Stimulated activated CD8-positive, alpha-beta memory T cell treated with anti-CD3 and anti-CD28 coated beads, Interleukin-2, amount 100 ng/mL, for 48 hours (primary cell): Measurements from ENCODE around the gene ESPL1.

Source experiments
- DNase-seq, 2 donors: peaks; one replicate each; pipeline ENCODE4 v3.0.0-alpha.2; 2020; ENCODE audit warnings: low read depth in 2 of 2

Gene ESPL1

DNA sequence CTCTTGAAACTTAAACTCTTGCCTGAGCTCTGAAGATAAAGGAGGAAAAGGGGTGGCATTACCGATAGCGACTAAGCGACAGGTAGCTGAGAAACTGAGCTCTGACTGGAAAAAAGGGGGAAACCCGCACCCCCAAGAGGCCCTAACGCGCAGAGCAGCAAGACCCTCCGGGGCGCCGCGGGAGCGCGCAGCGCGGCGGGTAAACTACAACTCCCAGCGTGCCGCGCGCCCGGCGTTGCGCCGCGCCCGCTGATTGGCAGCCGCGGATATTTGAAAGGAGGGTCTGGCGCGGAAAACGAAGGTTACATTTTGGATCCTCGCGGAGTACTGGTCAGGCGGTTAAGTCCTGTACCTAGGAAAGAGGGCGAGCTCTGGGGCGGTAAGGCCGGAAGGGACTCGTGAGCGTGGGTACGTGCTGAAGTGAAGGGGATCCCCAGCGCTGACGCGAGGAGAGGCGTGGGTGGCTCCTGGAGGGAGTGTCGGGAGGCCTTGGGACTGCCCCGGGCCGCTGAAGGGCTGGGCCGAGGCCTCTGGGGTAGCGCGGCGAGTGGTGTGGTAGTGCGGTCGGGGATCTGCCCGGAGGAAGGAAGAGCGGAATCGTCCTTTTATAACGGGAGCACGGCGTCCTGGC lies at the start of gene ESPL1:
TSS of gene ESPL1 (plus strand) at position 301 of the 631 bp plus-strand sequence. CDS start 468 bp downstream, outside the sequence.
- peak; percentile 82 to 83 for DNase-seq

DNA sequence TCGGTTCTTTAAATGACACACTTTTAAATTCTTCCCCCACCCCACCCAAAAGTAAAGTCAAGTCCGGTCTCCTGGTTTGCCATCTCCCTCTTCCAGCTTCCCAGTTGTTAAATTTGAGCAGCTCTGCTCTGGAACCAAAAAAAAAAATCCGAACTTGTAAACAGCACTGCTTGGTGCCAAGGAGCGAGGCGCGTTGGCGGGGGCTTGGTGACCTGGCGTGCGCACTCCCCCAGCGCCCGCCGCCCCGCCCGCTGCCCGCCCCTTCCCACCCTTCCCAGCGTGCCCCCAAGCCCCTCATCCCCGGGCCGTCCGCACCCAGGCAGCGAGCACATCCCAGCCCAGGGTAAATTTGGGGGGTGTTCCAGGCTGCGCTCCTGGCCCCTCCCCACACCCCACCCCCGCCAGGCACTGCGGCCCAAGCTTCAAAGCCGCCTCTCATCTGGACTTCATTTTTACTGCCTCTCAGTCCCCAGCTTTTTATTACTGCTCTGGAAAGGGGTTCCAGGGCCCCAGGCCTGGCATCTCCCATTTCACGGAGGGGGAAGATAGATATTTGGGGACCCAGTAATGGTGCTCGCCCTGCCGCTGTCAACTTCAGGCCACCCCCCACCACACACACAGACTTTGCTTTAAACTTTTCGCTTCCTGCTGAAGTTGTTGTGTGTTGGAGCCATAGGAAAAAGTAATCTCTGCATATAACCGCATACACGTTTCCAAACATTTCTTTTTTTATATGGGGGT lies 49.4 kb upstream of the ESPL1 start:
- DNase-seq = no peak

GRCh38 chr12:53219292-53219955 lies 48.7 kb upstream of the ESPL1 start:
- DNase-seq = peak; percentile 67 to 77

GRCh38 chr12:53219956-53220693 lies 48.0 kb upstream of the ESPL1 start:
- peak; percentile 70 to 77 for DNase-seq

DNA sequence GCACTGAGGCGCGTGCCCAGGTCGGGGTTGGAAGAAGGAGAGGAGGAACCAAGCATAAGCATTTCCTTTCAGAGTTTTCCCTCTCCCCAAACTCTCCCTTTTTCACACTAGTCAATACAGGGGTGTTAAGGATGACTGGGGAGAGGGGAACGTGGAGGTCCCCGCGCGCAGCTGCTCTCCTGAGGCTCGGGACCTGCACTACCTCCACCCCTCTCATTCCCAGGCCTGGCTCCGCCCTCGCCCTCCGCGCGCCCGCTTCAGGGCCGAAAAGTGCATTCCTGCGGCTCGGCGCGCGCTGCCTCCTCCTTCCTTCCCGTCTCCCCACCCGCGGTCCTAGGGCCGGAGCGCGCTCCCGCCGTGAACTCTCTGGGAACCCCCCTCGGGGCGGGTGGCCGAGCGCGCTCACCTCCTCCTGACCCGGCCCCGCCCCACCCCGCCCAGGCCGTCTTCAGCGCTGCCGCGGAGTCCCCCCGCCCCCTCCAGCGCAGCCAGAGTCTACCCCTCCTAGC lies 47.4 kb upstream of the ESPL1 start:
- DNase-seq = peak; percentile 81 to 87

DNA sequence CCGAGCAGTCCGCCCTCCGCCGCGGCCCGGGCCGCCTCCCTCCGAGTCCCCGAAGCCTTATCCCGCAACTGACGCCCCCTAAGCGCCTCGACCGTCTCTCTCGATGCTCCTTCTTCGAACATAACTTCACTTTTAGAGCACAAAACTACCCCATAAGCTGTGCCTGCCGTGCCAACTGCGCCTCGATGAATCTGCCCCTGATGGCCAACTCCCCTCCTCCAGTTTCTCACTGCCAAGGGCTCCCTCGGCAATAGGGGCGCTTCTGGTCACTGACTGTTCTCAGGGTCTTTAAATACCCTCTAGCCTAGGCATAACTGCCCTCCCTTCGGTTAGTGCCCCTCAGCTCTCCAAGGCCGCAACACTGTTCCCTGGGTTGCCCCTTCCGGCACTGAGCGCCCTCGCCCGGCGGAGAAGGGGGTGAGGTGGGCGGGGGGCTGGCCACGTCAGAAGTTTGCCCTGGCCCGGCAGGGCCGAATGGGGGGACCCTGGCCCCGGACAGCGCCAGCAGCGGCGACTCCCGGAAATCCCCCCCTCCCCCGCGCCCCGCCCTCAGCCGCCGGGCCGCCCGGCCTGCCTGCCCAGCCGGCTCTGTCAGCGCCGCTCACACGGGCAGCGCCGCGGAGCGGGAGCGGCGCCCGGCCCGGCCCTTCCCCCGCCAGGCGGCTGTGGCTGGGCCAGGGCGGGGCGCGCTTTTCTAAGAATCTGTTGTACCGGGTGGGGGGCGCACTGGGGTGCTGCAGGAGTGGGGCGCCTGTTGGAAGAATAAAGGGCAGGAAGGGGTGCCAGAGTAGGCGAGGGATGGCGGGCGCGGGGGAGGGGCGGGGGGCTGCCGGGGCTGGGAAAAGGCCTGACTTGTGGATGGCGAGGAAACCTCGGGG lies 46.7 kb upstream of the ESPL1 start:
- DNase-seq = peak in 1 of 2 donors; percentile 41

GRCh38 chr12:53222170-53222721 lies 45.9 kb upstream of the ESPL1 start:
- DNase-seq = no peak

DNA sequence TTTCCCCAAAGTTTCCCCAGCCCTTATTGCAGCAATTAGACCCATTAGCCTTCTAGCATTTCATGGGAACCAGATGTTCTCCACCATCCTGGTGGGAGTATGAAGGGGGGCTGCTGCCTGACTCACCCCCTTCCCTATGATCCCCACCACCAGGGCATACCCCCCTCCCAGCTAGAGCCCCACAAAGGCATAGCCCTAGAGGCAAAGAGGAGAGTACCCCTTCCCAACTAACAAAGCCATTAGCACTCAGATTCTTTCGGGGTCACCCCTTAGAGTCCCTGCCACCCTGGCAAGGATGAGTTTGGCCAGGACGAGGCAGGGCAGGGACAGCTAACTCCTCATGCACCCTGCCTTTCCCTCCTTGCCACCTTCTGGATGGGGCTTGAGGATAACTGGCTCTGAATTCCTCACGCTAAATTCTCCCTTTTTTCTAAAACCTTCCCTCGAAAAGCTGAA lies 45.3 kb upstream of the ESPL1 start:
- no peak for DNase-seq

GRCh38 chr12:53223389-53224060 lies 44.6 kb upstream of the ESPL1 start:
- no peak for DNase-seq

DNA sequence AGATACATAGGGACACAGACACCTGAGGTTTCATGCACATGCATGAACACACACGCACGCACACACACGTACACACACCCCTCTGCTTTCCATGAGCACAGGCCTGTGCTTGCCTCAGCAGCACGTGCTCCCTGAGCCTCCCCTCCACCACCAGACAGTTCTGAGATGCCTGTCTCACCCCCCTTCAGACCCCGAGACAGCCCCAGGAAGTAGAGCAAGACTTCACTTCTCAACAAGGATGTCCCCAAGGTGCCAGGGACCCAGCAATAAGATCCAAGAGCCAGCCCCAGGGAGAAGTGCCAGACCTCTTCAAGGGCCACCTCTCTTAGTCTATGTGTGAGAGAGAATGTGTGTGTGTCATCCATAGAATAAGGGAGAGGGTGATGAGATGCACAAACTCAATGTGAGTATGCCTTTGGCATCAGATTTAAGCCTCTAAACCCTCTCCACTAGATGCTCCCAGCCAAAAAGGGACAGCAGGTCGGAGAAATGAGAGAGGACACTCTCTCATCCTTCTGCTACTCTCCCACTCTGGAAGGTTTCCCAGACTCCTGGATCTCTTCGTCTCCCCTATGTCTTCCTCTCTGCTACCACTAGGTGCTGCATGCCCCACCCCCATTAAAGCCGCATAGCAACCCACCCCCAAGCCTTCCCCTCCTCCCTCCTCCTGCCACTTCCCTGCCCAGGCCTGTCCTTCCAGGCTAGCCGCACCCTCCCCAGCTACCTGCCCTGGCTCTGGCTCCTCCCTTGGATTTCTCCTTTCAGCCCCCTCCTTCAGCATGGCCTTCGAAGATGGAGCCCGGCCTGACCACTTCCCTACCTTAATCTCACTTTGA lies 43.8 kb upstream of the ESPL1 start:
- no peak for DNase-seq

GRCh38 chr12:53224897-53225634 lies 43.0 kb upstream of the ESPL1 start:
- no peak for DNase-seq

- DNase-seq = no peak
Measured at GRCh38 chr12:53225635-53226424, 42.3 kb upstream of the ESPL1 start.

GRCh38 chr12:53226815-53227214 lies 41.3 kb upstream of the ESPL1 start:
- no peak for DNase-seq

DNA sequence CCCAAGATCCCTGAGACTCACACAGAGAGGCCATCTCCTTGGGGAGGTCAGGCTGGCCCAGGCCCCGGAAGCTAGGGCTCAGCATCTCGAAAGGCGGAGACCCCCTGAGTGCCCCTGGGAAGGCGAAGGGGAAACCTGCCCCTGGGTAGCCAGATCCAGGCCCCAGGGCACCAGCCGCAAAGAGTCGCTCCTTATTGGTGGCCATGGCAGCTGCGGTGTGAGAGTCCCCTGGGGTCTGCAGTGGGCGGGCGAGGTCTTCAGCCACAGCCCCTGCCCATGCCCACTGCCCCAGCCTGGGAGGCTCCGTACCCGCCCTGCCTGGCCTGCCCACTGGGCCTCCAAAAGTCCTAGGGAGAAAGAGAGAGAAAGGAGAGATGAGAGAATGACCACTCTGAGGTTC lies 40.8 kb upstream of the ESPL1 start:
- DNase-seq = no peak

DNA sequence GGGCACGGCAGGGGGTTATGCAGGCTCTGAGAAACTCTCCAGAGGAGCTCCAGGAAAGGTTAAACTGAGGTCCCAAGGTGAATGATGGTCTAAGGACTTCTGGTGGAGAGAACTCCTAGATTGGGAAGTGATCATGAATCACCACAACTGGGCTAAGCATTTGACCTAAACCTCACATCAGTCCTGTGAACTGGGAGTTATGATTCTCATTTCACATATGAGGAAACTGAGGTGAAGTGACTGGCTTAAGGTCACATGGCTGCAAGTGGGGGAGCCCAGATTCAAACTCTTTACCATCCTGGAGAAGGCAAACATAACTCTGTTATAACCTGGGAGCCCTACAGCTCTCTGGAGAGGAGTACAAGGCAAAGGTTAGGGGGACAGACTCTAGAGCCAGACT lies 40.3 kb upstream of the ESPL1 start:
- DNase-seq = no peak

- no peak for DNase-seq
Measured at GRCh38 chr12:53229454-53229853, 38.6 kb upstream of the ESPL1 start.

DNA sequence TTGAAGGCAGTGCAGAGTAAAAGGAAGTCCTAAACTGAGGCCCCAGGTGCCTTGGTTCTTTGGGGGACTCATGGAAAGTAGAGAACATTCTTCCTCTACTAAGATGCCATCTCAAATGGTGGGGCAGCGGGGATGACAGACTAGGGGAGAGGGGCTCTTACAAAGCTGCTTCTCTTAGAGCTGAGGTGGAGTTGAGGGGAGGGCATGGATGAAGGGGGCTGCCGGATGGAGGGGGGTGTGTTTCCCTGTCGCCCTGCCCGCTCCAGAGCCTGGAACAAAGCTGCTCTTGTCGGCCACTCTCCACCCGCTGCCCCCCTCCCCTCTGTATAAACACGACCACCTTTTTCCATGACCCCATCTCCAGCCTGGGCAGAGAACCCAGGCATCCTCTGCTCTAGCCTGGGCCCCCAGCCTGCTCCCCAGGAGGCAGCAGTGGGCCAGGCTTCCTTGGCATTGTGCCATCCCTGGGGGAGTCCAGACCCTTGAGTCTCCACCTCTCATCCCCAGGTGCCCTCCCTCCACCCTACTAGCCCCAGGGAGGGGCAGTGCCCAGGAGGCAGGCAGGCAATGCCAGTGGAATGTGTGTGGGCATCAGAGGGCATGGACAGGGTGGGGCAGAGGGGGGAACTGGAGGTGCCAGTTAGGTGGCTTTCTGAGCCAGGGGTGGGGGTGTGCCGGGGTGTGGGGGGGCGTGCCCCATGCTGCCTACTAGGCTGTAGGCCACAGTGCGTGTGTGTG lies 37.8 kb upstream of the ESPL1 start:
- no peak for DNase-seq
